GM18502 (cell line): Measurements from ENCODE around the gene ZNF367.
"Not testable (repeated sequence)": the region's sequence is repeated elsewhere in the genome, so short reads cannot be mapped to it uniquely, and the experiment has no call there.

Experiments
- ATAC-seq: cut with Tn5 transposase; IDR thresholded peaks from one replicate; pipeline ENCODE4 v1.9.1; 2021; ENCODE audit warnings: mild to moderate bottlenecking; ENCODE audit not compliant: unreplicated experiment, poor library complexity

Gene ZNF367

GRCh38 chr9:96375507-96375906, 42.7 kb downstream of the ZNF367 start:
- not testable (repeated sequence) for ATAC-seq

- ATAC-seq = no peak
These were observed 50.2 kb downstream of the ZNF367 start for GRCh38 chr9:96367943-96368342.

GRCh38 chr9:96363175-96363967, 54.8 kb downstream of the ZNF367 start:
- ATAC-seq = no peak

GRCh38 chr9:96362119-96362518, 56.1 kb downstream of the ZNF367 start:
- not testable (repeated sequence) for ATAC-seq

- no peak for ATAC-seq
These were observed 56.5 kb downstream of the ZNF367 start for GRCh38 chr9:96361668-96362067.

- no peak for ATAC-seq
These were observed 57.2 kb downstream of the ZNF367 start for GRCh38 chr9:96360976-96361375.

- ATAC-seq = not testable (repeated sequence)
These were observed 57.6 kb downstream of the ZNF367 start for GRCh38 chr9:96360523-96360922.

GRCh38 chr9:96350866-96351265, 67.3 kb downstream of the ZNF367 start:
- no peak for ATAC-seq

GRCh38 chr9:96348261-96348660, 69.9 kb downstream of the ZNF367 start:
- no peak for ATAC-seq

- no peak for ATAC-seq
These were observed 72.6 kb downstream of the ZNF367 start for GRCh38 chr9:96345551-96345950.

- ATAC-seq = no peak
These were observed 73.6 kb downstream of the ZNF367 start for GRCh38 chr9:96344458-96345180.

- ATAC-seq = no peak
These were observed 74.4 kb downstream of the ZNF367 start for GRCh38 chr9:96343515-96344360.

GRCh38 chr9:96342571-96343245, 75.5 kb downstream of the ZNF367 start:
- no peak for ATAC-seq

- ATAC-seq = no peak
These were observed 77.5 kb downstream of the ZNF367 start for GRCh38 chr9:96340707-96341106.

GRCh38 chr9:96338299-96338698, 79.9 kb downstream of the ZNF367 start:
- ATAC-seq = no peak
